SK-N-MC (cell line): ENCODE measurements around the gene PAFAH1B2.

Source experiments
- EZH2 ChIP-seq: fragments of 200-600 bp; sonication (generic); IDR thresholded peaks from one replicate; pipeline ENCODE4 v1.6.1; 2017; ENCODE audit warnings: antibody characterized with exemption
- FOXP2 ChIP-seq: optimal IDR thresholded peaks from 2 replicates; pipeline ENCODE3; 2011; ENCODE audit warnings: mild to moderate bottlenecking, moderate library complexity; ENCODE audit not compliant: insufficient read depth; ENCODE audit errors: extremely low read length, control extremely low read depth
- POLR2AphosphoS5 ChIP-seq: IDR thresholded peaks from 2 replicates; pipeline ENCODE4 v1.6.1; 2012; ENCODE audit warnings: mild to moderate bottlenecking, low read depth, low read length, borderline replicate concordance

- TF ChIP-seq POLR2AphosphoS5 (no peak), EZH2 (no peak), FOXP2 (no peak)
These were observed 50.2 kb downstream of the PAFAH1B2 start for GRCh38 chr11:117194267-117194666.
